Peyer's patch (tissue), 4 donors: ENCODE data around the gene VCL. TPM values are rescaled to one million over a fixed set of nuclear protein-coding genes. Genes with fewer than 3 reads are reported as not detected.

Source experiments
- DNase-seq, 3 donors: peaks; one replicate each; pipeline ENCODE4 v3.0.0-alpha.2; 2017 to 2019
- H3K27ac ChIP-seq, 4 donors: fragments of 200-600 bp; sonication (generic); one replicate each; pipeline ENCODE4 v1.5.1; 2016 to 2019
- H3K27me3 ChIP-seq, 2 donors: fragments of 200-600 bp; sonication (generic); one replicate each; pipeline ENCODE4 v1.5.1; 2019
- H3K36me3 ChIP-seq, 3 donors: fragments of 200-600 bp; sonication (generic); one replicate each; pipeline ENCODE4 v1.5.1; 2016 to 2019
- H3K4me1 ChIP-seq, 4 donors: fragments of 200-600 bp; sonication (generic); one replicate each; pipeline ENCODE4 v1.5.1; 2016 to 2019
- H3K4me3 ChIP-seq, 4 donors: fragments of 200-600 bp; sonication (generic); 1 replicate in 3 of 4; 2 replicates in 1 of 4; pipeline ENCODE4 v1.5.1; 2016 to 2019; ENCODE audit warnings: mild to moderate bottlenecking in 1 of 4
- H3K9me3 ChIP-seq, 4 donors: fragments of 200-600 bp; sonication (generic); one replicate each; pipeline ENCODE4 v1.5.1; 2016 to 2019; ENCODE audit warnings: mild to moderate bottlenecking in 1 of 4
- CTCF ChIP-seq, 6 experiments: fragments of 450-650 bp in 4 of 6; fragments of 200-600 bp in 2 of 6; sonication (generic) in 1 of 6; IDR thresholded peaks; one replicate each; pipeline ENCODE4 v1.5.1; 2017 to 2019; ENCODE audit warnings: antibody characterized with exemption in 6 of 6, mild to moderate bottlenecking in 3 of 6, moderate library complexity in 1 of 6
- POLR2A ChIP-seq, 2 donors: fragments of 450-650 bp; IDR thresholded peaks; one replicate each; pipeline ENCODE4 v1.5.1; 2017; ENCODE audit warnings: antibody characterized with exemption in 2 of 2, mild to moderate bottlenecking in 2 of 2, moderate library complexity in 2 of 2
- total RNA-seq, 4 donors: library from RNA; depleted of rRNA; stranded (reverse); fragments of >200 nt; gene quantifications; one replicate each; pipeline ENCODE4 v1.1.0, GENCODE V29; 2016

Gene VCL
- total RNA-seq, 4 donors from 2014 or later, result 36.3 to 103 (median 61.4) TPM

DNA sequence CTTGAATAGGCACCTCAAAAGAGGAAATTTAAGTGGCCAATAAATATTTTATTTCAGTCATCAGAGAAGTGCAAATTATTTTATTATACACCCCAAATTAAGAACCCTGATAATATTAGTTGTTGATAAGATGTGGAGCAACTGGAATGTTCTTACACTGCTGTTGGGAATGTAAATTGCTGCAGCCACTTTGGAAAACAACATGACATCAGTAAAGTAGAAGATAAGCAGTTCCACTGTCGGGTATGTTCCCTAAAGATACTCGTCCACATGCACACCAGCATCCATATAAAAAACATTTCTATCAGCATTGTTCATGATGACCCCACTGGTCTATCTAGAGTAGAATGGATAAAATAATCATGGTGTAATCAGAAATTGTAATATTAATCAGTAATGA lies 46.5 kb downstream of the VCL start:
- H3K27me3 ChIP-seq, result no peaks in the 10 kb centered on the region
- no peak for TF ChIP-seq POLR2A (IDR thresholded peaks at IDR 0.05)
- no peak for TF ChIP-seq CTCF (IDR thresholded peaks at IDR 0.05)
- H3K4me3 ChIP-seq, result no peak overlapping the region
- H3K36me3 ChIP-seq, result peaks cover 0 to 20% (median 0%) of the 10 kb centered on the region in 3 donors
- no peaks in the 10 kb centered on the region for H3K9me3 ChIP-seq
- H3K4me1 ChIP-seq, result peaks cover 0 to 12% (median 0%) of the 10 kb centered on the region in 4 donors
- DNase-seq, result no peak
- no peak overlapping the region for H3K27ac ChIP-seq

DNA sequence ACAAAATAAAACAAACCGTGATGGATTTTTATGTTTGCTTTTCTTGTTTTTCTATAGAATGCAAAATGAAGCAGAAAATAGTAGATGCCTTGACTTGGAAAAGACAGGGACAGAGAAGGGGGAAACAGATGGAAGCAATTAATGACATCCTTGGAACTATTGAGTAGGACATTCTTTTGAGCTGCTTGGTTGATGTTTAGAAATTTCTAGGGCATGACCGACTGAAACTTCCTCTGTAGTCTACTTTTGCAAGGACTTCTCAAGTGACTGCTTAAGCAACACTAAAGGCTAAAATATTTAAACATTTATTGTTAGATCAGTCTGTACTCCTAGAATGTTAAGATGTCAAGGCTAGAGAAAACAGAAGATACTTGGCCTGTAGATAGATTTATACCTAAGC lies 49.4 kb downstream of the VCL start:
- Histone ChIP-seq H3K4me3 (no peak overlapping the region), H3K4me1 (peaks cover 0 to 14% (median 0%) of the 10 kb centered on the region in 4 donors), H3K9me3 (no peaks in the 10 kb centered on the region), H3K27me3 (no peaks in the 10 kb centered on the region), H3K27ac (peak overlapping the region in 1 of 4 donors; percentile 27), H3K36me3 (peaks cover 0 to 20% (median 0%) of the 10 kb centered on the region in 3 donors)
- DNase-seq, result no peak
- TF ChIP-seq POLR2A (IDR thresholded peaks at IDR 0.05), result no peak
- TF ChIP-seq CTCF (IDR thresholded peaks at IDR 0.05), result no peak

- no peak for DNase-seq
- no peak for TF ChIP-seq POLR2A (IDR thresholded peaks at IDR 0.05)
- no peak for TF ChIP-seq CTCF (IDR thresholded peaks at IDR 0.05)
- H3K27ac ChIP-seq, result peak overlapping the region in 1 of 4 donors; percentile 27
- no peaks in the 10 kb centered on the region for H3K9me3 ChIP-seq
- peaks cover 0 to 18% (median 0%) of the 10 kb centered on the region in 4 donors for H3K4me1 ChIP-seq
- no peak overlapping the region for H3K4me3 ChIP-seq
- no peaks in the 10 kb centered on the region for H3K27me3 ChIP-seq
- peaks cover 0 to 20% (median 0%) of the 10 kb centered on the region in 3 donors for H3K36me3 ChIP-seq
Measured at GRCh38 chr10:74047871-74048270, 50.0 kb downstream of the VCL start.

DNA sequence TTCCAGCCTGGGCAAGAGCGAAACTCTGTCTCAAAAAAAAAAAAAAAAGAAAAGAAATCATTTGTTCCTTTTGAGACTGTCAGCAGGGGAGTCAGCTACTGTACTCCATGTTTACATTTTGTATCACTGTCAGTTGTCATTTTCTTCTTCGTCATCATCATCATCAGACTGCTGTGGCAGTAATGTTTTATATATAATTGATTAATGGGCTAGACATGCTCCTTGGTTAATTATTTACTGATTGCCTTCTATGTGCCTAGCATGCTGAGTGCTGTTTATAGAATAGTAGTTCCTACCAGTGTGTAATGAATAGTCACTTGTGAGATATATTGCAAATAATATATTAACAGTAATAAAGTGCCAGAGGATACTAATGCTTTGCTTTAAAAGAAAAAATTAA lies 50.5 kb downstream of the VCL start:
- H3K27me3 ChIP-seq, result no peaks in the 10 kb centered on the region
- peaks cover 0 to 18% (median 0%) of the 10 kb centered on the region in 4 donors for H3K4me1 ChIP-seq
- H3K27ac ChIP-seq, result no peak overlapping the region
- H3K4me3 ChIP-seq, result no peak overlapping the region
- DNase-seq, result no peak
- TF ChIP-seq POLR2A (IDR thresholded peaks at IDR 0.05) (no peak), CTCF (IDR thresholded peaks at IDR 0.05) (no peak)
- peaks cover 0 to 19% (median 0%) of the 10 kb centered on the region in 3 donors for H3K36me3 ChIP-seq
- no peaks in the 10 kb centered on the region for H3K9me3 ChIP-seq

DNA sequence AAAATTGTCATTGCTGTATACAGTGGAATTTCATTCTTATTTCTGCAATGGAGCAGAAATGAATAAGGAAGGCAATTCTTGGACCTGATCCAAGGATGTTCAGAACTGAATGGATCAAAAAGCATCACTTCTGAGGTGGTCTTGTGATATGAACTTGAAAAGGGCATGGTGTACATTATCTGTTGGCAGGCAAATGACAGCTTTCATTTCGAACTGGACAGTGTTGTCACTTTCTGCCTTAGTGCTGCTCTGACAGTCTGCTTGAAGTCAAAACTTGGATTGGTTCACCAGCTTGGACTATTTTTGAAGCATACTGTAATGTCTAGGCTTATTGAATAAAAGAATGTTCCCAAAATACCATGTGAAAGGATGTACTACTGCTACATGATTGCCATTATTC lies 52.0 kb downstream of the VCL start:
- no peak for TF ChIP-seq POLR2A (IDR thresholded peaks at IDR 0.05)
- TF ChIP-seq CTCF (IDR thresholded peaks at IDR 0.05), result no peak
- Histone ChIP-seq H3K36me3 (peaks cover 0 to 4% (median 0%) of the 10 kb centered on the region in 3 donors), H3K4me1 (peaks cover 0 to 18% (median 0%) of the 10 kb centered on the region in 4 donors), H3K27me3 (no peaks in the 10 kb centered on the region), H3K4me3 (no peak overlapping the region), H3K27ac (no peak overlapping the region), H3K9me3 (no peaks in the 10 kb centered on the region)
- DNase-seq, result no peak

GRCh38 chr10:74050653-74051052 lies 52.7 kb downstream of the VCL start:
- TF ChIP-seq CTCF (IDR thresholded peaks at IDR 0.05) (no peak), POLR2A (IDR thresholded peaks at IDR 0.05) (no peak)
- H3K4me1 ChIP-seq, result peaks cover 0 to 18% (median 0%) of the 10 kb centered on the region in 4 donors
- H3K4me3 ChIP-seq, result no peak overlapping the region
- DNase-seq, result no peak
- H3K36me3 ChIP-seq, result no peaks in the 10 kb centered on the region
- no peak overlapping the region for H3K27ac ChIP-seq
- no peaks in the 10 kb centered on the region for H3K9me3 ChIP-seq
- H3K27me3 ChIP-seq, result no peaks in the 10 kb centered on the region
